NCI-H2227 treated with DMSO at 0.1 percent for 48 hours (cell line): Measurements from ENCODE around the gene TRPM2.

Experiments
- DNase-seq: peaks from one replicate; lab custom pipeline; 2025; lab: John Stamatoyannopoulos, UW

The TRPM2 gene

DNA sequence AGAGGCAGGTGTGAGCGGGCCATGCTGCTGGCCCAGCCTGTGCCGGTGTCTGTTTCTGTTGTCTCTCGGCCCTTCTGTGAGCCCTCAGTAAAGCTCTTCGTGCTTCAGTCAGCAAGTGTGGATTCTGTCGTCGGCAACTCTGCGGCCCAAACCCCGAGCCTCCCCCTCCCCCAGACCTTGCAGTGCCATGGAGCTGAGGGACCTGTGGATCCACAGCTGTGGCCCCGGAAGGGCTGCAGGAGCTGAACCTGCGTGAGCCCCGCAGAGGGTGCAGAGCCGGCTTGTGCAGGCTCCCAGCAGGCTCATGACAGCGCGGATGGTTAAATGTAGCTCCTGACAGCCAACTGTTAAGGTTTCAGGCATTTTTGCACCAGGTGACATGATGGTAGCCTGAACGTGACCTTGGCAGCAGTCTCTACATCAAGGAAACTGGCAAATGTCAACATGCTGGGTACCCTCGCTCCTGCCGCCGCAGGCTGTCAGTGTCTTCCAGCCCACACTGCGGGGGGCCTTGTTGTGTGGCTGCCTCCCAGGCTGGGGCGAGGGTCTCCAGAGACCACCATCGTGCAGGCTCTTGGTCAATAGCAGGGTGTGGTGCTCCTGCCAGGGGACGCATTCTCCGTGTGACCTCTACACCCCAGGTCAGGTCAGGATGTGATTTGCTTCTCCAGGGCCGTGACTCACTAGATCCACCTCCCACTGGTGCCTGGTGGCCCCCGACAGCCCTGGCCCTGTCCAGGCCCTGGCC is 108.8 kb downstream of the TRPM2 start:
- no peak for DNase-seq

DNA sequence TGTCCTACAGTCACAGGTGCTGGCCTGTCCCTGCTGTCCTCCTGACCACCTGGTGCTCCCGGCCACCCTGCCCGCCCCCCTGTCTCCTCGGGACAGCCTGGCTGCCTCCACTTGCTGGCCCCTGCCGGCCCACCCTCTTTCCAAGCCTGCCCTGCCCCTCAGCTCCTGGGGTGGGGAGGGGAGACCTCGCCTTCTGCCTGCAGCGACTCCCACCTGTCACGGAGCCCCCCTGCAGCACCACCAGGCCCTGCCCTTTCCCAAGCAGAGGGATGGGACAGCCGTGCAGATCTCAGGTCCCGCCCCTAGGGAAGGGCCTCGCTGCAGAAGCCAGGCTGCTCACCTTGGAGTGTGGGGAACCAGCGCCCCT is 109.4 kb downstream of the TRPM2 start:
- DNase-seq, result no peak

DNA sequence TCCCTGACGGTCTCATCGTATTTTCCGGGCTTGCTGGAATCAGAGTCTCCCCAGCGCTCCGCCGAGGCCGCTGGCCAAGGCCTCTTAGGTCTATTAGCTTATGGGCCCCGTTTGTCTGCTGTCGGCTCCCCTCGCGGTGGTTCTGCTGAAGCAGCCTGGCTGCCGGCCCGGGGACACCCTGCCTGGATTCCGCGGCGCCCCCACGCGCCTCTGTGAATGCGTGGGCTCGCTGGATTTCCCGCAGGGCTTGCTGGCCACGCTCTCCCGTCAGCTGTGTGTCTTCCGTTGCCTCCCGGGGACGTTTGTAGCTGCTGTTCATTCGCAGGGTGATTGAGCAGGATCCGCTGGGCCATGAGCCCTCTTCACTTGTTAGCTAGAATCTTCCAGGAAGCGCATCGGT is 110.3 kb downstream of the TRPM2 start:
- DNase-seq, result no peak

DNA sequence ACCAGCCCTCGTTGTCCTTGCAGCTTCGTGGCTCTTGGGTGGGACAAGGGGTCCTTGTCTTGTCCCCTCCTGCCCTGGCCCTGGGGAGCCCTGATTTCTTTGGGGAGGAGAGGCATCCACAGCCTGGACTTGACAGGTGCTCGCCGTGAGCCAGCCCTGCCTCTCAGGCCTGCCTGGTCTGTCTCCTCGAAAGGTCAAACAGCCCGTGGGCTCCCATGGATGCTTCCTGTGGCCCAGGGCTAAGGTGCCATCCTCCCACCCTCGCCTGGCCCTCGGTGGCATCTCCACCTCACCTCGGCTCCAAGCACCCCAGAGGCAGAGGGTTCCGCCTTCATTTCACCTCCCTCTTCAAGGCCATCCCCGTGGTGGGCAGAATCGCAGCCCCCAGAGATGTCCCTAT is 110.9 kb downstream of the TRPM2 start:
- no peak for DNase-seq

DNA sequence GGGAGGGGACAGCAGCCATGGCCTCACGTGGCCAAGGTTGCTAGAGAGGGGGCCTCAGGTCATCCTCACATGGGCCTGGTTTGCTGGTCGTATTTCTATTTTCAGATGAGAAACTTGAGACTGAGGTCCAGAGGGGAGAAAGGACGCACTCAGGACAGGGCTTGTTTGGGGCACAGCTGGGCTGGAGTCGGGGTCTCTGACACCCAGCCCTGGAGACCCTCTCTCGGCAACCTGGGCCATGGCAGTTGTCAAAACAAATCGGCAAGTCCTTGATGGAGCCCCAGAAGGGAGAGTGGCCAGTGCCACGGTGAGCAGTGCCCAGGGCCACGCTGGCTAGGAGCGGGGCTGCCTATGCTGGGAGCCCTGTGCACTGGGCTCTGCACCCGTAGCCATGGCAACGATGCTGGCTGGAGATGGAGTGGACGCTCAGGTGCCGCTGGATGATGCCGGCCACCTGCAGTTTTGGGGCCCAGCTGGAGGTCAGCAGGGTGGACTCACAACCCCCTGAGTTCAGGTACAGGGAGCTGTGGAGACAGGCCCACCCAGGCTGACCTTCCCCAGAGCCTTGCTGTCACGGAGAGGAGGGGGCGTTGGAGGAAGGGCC is 113.0 kb downstream of the TRPM2 start:
- DNase-seq, result no peak

DNA sequence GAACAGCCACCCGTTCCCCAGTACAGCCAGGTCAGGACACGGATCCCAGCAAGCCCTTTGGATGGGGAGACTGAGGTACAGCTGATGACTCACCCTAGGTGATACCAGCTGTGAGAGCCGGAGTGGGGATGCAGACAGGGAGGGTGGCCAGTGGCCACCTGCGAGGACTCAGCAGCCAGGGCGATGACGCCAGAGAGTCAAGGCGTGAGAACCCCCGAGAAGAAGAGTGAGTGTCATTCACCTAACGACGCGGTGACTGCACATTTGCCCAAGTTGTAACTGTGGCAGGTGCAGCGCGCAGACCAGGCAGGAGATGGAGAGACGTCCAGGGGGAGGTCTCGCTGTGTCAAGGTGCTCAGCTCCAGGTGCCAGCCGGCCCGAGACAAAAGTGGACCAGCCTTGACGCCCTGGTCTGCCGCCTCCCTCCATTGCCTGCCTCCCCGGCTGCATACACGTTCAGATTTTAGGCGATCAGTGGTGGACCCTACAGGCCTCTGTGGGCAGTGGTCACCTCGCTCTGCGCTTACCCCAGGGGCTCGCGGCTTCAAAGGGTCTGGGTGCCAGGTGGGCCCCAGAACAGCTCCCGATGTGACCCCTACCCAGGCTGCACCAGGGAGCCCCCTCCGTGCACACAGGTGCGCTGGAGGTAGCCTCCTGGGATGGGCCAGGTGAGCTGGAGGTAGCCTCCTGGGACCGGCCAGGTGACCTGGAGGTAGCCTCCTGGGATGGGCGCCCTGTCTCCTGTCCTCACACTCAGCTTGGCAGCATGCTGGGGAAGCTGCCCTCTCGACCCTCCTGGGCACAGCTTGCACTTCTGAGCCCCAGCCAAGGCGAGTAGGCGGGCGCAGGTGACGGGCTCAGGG is 113.8 kb downstream of the TRPM2 start:
- no peak for DNase-seq

DNA sequence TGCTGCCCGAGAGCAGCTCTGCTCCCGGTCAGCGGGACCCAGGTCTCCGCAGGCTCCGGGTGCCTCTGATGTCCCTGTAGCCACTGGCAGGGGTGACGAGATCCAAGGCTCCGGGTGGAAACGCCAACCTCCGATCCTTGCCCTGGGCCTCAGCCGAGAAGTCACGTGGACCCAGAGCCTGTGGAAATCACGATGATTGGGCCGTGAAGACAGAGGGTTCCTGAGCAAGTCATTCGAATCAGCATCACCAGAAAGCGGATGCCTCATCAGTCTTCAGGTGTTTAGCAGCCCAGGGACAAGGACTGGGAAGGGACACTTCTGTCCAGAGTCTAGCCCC is 114.4 kb downstream of the TRPM2 start:
- DNase-seq, result no peak

DNA sequence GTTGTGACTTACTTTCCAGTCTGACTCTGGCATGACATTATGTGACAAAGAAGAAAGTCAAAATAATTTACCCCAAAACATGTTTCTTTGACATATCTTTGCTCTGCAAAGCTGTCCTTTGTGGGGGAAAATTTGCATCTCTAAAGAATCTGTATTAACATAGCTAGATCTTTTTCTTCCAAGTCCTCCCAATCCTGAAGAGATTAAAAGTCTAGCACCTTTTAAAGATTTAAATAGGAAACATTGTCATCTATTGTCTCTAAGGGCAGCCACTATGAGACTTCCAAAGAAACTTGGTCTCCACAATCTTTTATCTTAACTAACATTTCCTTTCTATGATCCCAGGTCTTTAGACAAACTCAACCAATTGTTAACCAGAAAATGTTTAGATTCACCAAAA is 117.9 kb downstream of the TRPM2 start:
- DNase-seq, result no peak

DNA sequence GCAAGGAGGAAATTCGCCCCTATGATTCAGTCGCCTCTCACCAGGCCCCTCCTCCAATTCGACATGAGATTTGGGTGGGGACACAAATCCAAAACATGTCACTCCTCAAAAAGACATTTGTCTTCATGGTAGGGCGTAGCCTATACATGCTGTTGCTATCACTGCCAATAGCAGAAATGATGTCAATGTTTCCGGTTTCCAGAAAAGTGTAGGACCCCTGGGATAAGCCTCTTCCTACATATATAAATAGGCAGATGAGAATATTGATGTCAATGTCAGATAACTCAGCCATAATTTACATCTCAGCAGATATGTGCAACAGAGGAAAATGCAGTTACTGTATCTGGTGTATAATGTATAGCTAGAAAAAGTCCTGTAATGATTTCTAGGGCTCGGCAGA is 118.6 kb downstream of the TRPM2 start:
- DNase-seq, result no peak

DNA sequence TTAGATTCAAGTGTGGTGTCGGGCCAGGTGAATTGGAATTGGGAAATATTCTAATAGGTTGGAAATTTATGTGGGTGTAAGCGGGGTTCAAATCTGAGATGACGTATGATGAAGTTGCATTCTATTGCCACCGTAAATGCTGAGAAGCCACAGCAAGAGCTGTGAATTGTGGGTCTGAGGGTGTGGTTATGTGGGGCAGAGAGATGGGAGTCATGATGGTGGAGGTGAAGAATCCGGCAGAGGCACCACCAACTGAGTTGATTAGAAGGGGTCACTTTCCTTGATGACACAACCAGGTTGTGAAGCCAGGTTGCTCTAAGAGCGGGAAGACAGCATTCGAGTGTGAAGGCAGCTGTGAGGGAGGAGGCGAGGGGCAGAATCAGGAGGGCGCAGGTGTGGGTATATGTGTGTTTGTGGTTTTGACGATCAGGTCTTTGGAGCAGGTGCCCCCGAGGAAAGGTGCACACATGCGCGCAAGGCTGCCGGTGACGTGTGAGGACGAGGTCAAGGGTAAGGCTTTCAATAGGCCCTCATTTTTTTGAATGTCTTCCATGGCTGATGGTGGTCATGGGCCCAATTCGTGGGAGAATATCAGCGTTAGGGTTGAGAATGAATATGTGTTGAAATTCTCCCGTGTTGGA is 120.6 kb downstream of the TRPM2 start:
- no peak for DNase-seq

DNA sequence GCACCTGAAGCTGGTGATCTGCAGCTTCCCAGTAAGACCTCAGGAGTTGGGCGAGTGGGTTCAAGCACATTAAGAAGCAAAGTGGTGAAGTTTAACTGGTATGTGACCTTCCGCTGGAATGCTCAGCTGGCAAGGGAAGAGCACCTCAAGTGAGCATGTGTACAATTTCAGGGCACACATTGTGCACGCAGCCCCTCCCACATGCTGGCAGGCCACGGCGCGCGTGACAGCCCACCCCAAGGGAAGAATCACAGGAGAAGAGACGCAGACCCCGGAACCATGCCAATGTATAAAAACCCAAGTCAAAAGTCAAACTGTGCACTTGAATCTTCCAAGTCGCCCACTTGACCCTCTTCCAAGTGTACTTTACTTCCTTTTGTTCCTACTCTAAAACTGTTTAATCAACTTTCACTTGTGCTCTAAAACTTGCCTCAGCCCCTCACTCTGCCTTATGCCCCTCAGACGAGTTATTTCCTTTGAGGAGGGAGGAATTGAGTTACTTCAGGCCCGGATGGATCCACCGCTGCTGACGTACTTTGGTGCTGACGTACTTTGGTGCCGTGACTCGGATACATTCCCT is 121.9 kb downstream of the TRPM2 start:
- no peak for DNase-seq

DNA sequence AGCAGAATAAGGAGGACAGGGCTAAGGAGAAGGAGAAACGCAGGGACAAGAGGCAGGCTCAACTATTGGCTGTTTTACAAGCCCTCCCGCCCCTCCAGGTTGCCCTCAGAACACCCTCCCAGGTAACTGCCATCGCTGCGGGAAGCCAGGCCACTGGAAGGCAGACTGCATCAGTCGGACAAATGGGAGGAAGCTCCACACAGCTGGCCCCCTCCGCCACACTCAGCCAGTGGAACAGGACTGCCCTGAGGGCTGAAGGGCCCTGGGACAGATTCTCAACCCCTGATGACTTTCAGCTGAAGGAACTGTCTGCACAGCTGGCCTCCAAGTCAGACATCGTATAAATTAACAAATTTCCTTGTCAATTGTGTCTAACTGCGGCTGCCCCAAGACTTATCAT is 123.7 kb downstream of the TRPM2 start:
- DNase-seq, result no peak

DNA sequence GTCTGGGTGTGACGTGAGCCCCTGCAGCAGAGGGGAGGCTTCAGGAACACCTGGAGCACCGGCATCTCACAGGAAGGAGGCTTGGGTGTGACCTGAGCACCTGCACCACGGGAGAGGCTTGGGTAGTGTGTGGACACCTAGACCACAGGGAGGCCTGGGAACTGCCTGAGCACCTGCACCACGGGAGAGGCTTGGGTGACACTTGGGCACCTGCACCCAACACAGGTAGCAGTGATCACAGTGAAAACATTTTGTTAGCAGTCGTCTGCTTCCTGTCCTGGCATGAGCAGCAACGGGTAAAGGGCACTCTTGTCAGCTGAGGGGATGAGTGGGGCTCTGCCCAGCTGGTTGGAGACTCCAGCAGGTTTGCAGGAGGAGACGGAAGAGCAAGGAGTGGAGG is 124.3 kb downstream of the TRPM2 start:
- DNase-seq, result no peak

DNA sequence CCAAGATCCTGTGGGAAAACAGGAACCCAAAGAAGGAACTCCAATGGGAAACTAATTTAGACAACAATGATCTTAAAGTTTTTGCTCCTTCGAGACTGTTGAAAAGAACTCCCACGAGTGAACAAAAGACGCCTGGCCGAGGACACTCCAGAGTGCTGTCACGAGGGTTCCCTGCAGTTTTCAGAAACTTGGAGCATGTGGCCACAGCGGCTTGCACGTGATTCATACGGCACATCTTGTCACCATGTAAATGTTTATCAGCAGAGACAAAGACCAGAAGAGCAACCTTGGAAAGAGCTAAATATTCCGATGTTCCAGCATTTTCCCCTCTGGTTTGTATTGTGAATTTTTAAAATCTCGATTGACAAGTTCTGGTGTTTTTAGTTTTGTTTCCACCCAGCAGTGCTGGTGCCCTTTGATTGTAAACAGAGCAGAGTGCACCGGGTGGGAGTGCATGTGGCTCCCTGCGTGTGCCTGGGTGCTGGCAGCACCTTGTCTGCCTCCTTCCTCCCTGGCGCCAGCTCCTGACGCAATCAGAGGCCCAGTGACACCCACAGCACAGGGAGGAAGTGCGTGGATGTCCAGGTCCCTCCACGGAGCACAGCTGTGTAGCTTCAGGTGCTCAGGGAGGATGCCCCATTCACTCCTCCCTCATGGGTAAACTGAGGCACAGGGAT is 124.8 kb downstream of the TRPM2 start:
- no peak for DNase-seq

DNA sequence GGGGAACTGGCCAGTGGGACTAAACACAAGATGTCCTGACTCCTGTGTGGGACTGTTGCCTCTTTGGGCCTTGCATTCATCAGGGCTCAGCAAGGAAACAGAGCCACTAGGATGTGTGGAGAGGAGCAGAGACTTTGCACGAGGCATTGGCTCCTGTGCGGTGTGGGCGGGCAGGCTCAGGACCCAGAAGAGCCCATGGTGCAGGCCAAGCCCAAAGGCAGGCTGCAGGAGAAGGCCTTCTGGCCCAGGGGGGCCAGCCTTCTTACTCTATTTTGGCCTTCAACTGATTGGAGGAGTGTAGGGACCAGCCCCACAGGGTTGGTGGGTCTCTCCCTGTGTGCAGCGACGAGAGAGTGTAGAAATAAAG is 125.4 kb downstream of the TRPM2 start:
- DNase-seq, result no peak

DNA sequence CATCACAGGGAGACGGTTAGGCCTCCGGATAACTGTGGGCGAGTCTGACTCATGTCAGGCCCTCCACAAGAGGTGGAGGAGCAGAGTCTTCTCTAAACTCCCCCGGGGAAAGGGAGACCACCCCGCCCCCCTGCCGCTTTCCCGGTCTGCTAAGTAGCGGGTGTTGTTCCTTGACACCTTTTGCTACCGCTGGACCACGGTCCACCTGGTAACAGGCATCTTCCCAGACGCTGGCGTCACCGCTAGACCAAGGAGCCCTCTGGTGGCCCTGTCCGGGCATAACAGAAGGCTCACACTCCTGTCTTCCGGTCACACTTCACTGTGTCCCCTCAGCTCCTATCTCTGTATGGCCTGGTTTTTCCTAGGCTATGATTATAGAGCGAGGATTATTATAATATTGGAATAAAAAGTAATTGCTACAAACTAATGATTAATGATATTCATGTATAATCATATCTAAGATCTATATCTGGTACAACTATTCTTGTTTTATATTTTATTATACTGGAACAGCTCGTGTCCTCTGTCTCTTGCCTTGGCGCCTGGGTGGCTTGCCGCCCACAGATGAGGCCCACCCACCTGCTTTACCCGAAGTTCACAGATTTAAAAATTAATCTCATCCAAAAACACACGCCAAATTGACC is 126.3 kb downstream of the TRPM2 start:
- DNase-seq, result peak; percentile 6

DNA sequence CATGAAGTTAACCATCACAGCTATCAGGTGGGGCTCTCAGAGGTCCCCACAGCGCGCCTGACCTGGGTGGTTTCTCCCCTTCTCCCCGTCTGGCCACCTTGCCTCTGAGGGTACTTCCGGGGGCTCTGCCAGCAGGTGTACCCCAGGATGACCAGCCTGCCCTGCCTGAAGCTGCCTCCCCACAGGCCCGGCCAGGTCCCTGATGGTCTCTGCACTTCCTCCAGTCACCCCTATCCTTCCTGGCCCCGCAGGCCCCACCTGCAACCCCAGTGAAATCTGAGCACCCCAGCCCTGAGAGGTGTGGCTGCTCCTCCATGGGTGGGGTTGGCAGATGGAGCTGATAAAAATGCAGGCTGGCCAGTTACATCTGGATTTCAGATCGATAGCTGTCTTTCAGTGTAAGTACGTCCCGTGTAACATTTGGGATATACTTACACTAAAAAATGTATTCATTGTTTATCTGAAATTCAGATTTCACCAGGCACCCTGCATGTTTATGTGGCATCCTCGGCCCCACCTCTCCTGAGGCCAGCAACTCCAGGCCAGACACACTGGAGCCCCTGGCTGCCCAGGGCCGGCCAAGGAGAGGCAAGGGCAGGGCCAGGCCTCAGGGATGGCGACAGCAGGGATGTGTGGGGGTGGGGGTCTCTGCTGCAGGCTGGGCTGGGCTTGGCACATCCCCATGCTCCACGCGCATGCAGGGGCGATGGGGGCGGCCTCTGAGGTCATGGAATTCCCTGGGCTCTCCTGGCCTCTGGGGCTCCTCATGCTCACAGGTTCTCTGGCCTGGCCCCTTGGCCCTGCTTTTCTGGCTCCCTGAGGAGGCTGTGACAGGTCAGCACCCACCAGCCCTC is 127.0 kb downstream of the TRPM2 start:
- no peak for DNase-seq

DNA sequence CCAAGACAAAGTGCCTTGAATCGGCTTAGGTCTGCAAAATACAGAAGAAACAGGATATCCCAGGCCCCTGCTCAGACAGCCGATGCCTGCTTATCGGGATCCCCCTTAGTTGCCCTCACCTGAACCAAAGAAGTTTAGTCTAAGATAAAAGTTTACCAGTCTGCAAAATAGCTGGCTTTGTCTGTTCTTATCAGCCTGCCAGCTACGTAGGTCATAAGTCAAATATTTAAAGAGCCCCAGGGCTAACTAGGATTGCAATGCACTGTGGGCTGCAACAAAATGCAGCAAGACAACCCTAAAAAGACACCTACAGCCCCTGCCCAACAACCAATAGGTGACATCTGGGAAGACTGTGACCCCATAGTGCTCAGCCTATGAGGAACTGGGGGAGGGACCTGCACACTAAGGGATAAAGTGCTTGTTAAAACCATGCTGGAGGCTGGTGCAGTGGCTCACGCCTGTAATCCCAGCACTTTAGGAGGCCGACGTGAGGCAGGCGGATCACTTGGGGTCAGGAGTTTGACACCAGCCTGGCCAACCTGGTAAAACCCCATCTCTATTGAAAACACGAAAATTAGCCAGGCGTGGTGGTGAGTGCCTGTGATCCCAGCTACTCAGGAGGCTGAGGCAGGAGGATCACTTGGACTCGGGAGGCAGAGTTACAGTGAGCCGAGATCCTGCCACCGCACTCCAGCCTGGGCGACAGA is 129.3 kb downstream of the TRPM2 start:
- no peak for DNase-seq

DNA sequence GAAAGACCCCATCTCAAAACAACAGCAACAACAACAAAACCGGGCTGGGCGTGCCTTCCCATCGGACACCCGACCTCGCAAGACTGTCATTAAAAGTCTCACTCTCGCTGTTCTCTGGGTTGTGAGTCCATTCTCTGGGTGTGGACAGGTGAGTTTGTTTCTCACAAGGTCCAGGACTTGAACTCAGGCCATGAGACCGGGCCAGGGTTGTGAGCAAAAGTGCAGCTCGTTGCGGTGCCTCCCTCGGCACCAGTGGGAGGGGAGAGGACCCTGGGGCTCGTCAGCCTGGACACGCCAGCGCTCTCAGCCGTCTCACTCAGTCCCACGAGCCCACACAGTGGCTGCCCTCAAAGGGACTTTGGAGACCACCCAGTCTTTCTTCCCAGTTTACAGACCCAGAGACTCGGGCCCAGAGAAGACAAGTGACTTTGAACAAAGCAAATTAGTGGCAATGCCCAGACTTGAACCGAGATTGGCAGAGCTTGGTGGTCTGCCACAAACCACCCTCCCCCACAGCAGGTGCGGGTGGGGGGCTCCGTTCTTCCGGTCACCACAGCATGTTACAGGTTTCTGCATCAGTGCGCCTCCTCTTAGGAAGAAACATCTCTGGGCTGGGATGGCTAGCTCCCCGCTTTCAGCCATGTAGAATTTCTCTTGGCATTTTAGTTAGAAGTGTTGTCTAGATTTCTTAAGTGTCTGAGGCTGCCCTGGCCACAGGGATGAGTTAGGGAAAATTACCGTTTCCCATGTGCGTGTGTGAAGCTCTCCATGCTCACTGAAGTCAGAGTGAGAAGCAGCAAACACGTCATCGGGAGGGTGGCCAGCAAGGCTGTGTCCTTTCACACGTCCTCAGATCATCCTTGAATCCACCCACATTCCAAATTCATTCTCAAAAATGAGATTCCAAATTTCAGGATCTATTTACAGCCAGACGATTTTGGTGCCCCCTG is 130.1 kb downstream of the TRPM2 start:
- DNase-seq, result no peak
